Measurements from ENCODE around the gene DAAM2. TPM values are rescaled to one million over a fixed set of nuclear protein-coding genes. Genes with fewer than 3 reads are reported as not detected.

The DAAM2 gene
- total RNA-seq, 1 experiment from 2014 or later: 0.97 TPM

GRCh38 chr6:39948199-39948791, 156.1 kb downstream of the DAAM2 start:
- no peak overlapping the region for H3K4me3 ChIP-seq (ENCODE audit: insufficient read depth, low read depth, low read length)
- H3K36me3 ChIP-seq (replicated peaks; ENCODE audit: control insufficient read depth, insufficient read depth, low read length): no peaks in the 10 kb centered on the region
- no peak for DNase-seq
- no peaks in the 10 kb centered on the region for H3K27me3 ChIP-seq (ENCODE audit: control insufficient read depth, insufficient read depth, low read length)

GRCh38 chr6:39950125-39950720, 158.0 kb downstream of the DAAM2 start:
- Histone ChIP-seq H3K36me3 (replicated peaks; ENCODE audit: control insufficient read depth, insufficient read depth, low read length) (no peaks in the 10 kb centered on the region), H3K27me3 (ENCODE audit: control insufficient read depth, insufficient read depth, low read length) (no peaks in the 10 kb centered on the region), H3K4me3 (ENCODE audit: insufficient read depth, low read depth, low read length) (no peak overlapping the region)
- no peak for DNase-seq

GRCh38 chr6:39951191-39951590, 159.0 kb downstream of the DAAM2 start:
- no peak for DNase-seq
- H3K36me3 ChIP-seq (replicated peaks; ENCODE audit: control insufficient read depth, insufficient read depth, low read length): no peaks in the 10 kb centered on the region
- H3K27me3 ChIP-seq (ENCODE audit: control insufficient read depth, insufficient read depth, low read length): no peaks in the 10 kb centered on the region
- no peak overlapping the region for H3K4me3 ChIP-seq (ENCODE audit: insufficient read depth, low read depth, low read length)

GRCh38 chr6:39951716-39952115, 159.5 kb downstream of the DAAM2 start:
- no peak for DNase-seq
- no peaks in the 10 kb centered on the region for H3K36me3 ChIP-seq (replicated peaks; ENCODE audit: control insufficient read depth, insufficient read depth, low read length)
- H3K4me3 ChIP-seq (ENCODE audit: insufficient read depth, low read depth, low read length): no peak overlapping the region
- H3K27me3 ChIP-seq (ENCODE audit: control insufficient read depth, insufficient read depth, low read length): no peaks in the 10 kb centered on the region

- no peaks in the 10 kb centered on the region for H3K27me3 ChIP-seq (ENCODE audit: control insufficient read depth, insufficient read depth, low read length)
- H3K4me3 ChIP-seq (ENCODE audit: insufficient read depth, low read depth, low read length): no peak overlapping the region
- no peak for DNase-seq
- no peaks in the 10 kb centered on the region for H3K36me3 ChIP-seq (replicated peaks; ENCODE audit: control insufficient read depth, insufficient read depth, low read length)
Measured at GRCh38 chr6:39952167-39952566, 160.0 kb downstream of the DAAM2 start.

GRCh38 chr6:39953076-39953618, 161.0 kb downstream of the DAAM2 start:
- Histone ChIP-seq H3K36me3 (replicated peaks; ENCODE audit: control insufficient read depth, insufficient read depth, low read length) (no peaks in the 10 kb centered on the region), H3K4me3 (ENCODE audit: insufficient read depth, low read depth, low read length) (no peak overlapping the region), H3K27me3 (ENCODE audit: control insufficient read depth, insufficient read depth, low read length) (no peaks in the 10 kb centered on the region)
- DNase-seq: no peak

Other genes starting within 250 kb of the DAAM2 start
- gene KIF6, start 67.0 kb upstream of the DAAM2 start, total RNA-seq (2014; rRNA removed; shearing (Covaris generic)): 0.80 and 1.1 TPM in 2 replicates
- 19.7 and 22.0 TPM in 2 replicates for gene MOCS1, start 142.1 kb downstream of the DAAM2 start, total RNA-seq (2014; rRNA removed; shearing (Covaris generic))

Data from H7 (cell line).